NOMO-1 treated with DMSO at 0.1 percent for 48 hours (cell line): ENCODE measurements around the gene CCBE1.
"Not testable (repeated sequence)": the region's sequence is repeated elsewhere in the genome, so short reads cannot be mapped to it uniquely, and the experiment has no call there.

ENCODE experiments used
- DNase-seq: peaks from one replicate; lab custom pipeline; 2025; ENCODE audit not compliant: unreplicated experiment; lab: John Stamatoyannopoulos, UW

Gene CCBE1

GRCh38 chr18:59550174-59550516, 147.1 kb downstream of the CCBE1 start:
- DNase-seq: no peak

GRCh38 chr18:59549503-59550173, 147.6 kb downstream of the CCBE1 start:
- no peak for DNase-seq

DNA sequence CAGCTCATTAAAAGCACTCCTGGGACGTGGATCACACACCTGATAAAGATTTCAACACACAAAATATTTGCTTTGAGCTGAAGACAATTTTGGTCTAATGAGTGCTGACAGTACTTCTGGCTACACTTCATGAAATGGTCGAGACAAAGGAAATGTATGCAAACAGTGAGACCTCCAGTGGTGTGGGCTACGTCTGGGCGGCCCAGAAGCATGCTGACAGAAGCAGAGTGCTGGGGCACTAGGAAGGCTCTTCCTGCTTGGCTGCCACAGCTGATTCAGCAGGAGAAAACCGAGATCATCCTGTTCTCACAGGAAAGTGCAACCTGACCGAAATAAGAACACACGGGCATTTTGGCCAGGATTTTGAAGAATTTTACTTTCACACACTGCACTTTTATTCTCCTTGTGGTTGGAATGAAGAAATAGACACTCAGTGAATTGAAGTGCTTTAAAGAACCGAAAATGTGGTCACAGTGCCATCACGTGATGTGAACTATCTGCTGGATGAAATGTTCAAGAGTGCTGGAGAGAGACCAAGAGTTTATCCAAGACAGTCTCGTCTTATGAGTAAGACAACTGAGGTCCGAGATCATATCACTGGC, 149.5 kb downstream of the CCBE1 start:
- DNase-seq: no peak

- no peak for DNase-seq
These were observed 151.0 kb downstream of the CCBE1 start for GRCh38 chr18:59546188-59546587.

DNA sequence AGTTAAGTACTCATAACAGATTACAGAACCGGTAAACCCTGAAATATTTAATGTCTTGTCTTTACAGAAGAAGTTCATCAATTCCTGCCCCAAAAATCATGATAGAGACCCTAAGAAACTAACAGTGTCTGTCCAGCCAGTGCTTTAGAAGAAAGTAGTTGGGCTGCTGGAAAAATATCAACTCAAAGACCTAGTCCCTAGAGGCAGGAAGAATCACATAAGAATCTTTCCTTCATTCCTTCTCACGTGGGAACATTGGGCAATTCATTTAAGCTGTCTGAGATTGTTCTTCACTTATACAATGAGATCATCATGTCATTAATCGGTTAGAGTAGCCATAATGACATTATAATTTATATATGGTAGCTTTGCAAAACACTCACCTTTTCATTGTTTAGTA, 156.4 kb downstream of the CCBE1 start:
- no peak for DNase-seq

DNA sequence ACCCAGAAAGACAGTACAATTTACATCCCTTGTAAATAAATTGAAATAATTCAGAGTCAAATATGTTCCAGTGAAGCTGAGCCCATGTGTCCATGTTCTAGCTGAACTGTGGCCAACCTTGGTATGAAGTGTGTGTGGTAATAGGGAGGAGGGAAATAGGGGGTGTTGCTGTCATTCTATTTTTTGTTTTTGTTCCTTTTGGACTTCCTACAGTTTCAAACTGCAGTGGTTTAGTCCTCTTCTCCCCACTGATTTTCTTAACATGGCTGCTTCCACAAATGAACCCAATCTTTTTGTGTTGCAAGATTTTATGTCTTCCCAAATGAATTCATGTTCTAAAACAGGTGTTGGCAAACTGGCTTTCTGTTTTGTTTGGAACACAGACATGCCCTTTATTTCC, 156.9 kb downstream of the CCBE1 start:
- DNase-seq: no peak

- DNase-seq: no peak
These were observed 158.1 kb downstream of the CCBE1 start for GRCh38 chr18:59539108-59539507.

GRCh38 chr18:59537579-59537978, 159.6 kb downstream of the CCBE1 start:
- DNase-seq: no peak

- no peak for DNase-seq
These were observed 161.1 kb downstream of the CCBE1 start for GRCh38 chr18:59536166-59536565.

- no peak for DNase-seq
These were observed 162.2 kb downstream of the CCBE1 start for GRCh38 chr18:59535055-59535454.

DNA sequence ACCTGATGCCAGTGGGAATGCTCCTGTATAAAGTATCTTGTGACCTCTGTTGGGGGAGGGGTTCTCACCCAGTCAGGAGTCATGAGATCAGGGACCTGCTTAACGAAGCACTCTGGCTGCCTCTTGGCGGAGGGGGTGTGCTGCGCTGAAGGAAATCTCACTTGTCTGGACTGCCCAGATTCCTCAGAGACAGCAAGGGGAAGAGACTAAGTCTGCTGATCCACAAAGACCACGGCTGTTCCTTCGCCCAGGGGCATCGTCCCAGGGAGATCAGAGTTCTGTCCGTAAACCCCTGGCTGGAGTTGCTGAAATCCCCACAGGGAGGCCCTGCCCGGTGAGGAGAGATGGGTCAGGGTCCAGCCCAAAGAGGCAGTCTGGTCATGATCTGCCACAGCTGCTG, 168.4 kb downstream of the CCBE1 start:
- no peak for DNase-seq

GRCh38 chr18:59520562-59521355, 176.5 kb downstream of the CCBE1 start:
- no peak for DNase-seq

- DNase-seq: no peak
These were observed 178.5 kb downstream of the CCBE1 start for GRCh38 chr18:59518705-59519104.

- DNase-seq: no peak
These were observed 179.6 kb downstream of the CCBE1 start for GRCh38 chr18:59517446-59518165.

- DNase-seq: no peak
These were observed 180.7 kb downstream of the CCBE1 start for GRCh38 chr18:59516356-59517155.

GRCh38 chr18:59515956-59516355, 181.3 kb downstream of the CCBE1 start:
- DNase-seq: not testable (repeated sequence)

- DNase-seq: no peak
These were observed 182.1 kb downstream of the CCBE1 start for GRCh38 chr18:59515147-59515546.

GRCh38 chr18:59514203-59514602, 183.0 kb downstream of the CCBE1 start:
- DNase-seq: no peak

GRCh38 chr18:59512025-59512755, 185.0 kb downstream of the CCBE1 start:
- no peak for DNase-seq
